GM10248 (cell line): ENCODE measurements around the gene PKD2.

Source experiments
- CTCF ChIA-PET: fragments of 300-600 bp; sonication (Branson Sonifier 250); formaldehyde crosslinking; extraction: SDS; loops from one replicate; lab custom pipeline; 2021; ENCODE audit warnings: antibody characterized with exemption; lab: Yijun Ruan, JAX
- POLR2A ChIA-PET: fragments of 350-650 bp; sonication (Branson Sonifier 250); formaldehyde crosslinking; extraction: SDS; loops from one replicate; lab custom pipeline; 2020; ENCODE audit warnings: antibody characterized with exemption; lab: Yijun Ruan, JAX
- DNase-seq: peaks from one replicate; pipeline ENCODE4 v3.0.0; 2012; ENCODE audit errors: extremely low spot score
- TF ChIP-seq, protein P1 (sequence below): IDR thresholded peaks from 2 replicates; pipeline ENCODE4 v1.5.1; 2012; ENCODE audit warnings: mild to moderate bottlenecking, low read depth; ENCODE audit errors: extremely low read depth, missing control alignments, control extremely low read depth

PKD2 gene

GRCh38 chr4:87977521-87978278 lies 29.7 kb upstream of the PKD2 start:
- DNase-seq = no peak
- ChIA-PET CTCF (interaction anchor here (0.9 to 1.5 kb wide), 3 partner anchors 9 to 10 kb away, joined by 3 to 6 read pairs (median 3); no protein-coding TSS in a partner anchor), POLR2A (no interaction called here)
- TF ChIP-seq, protein P1, sequence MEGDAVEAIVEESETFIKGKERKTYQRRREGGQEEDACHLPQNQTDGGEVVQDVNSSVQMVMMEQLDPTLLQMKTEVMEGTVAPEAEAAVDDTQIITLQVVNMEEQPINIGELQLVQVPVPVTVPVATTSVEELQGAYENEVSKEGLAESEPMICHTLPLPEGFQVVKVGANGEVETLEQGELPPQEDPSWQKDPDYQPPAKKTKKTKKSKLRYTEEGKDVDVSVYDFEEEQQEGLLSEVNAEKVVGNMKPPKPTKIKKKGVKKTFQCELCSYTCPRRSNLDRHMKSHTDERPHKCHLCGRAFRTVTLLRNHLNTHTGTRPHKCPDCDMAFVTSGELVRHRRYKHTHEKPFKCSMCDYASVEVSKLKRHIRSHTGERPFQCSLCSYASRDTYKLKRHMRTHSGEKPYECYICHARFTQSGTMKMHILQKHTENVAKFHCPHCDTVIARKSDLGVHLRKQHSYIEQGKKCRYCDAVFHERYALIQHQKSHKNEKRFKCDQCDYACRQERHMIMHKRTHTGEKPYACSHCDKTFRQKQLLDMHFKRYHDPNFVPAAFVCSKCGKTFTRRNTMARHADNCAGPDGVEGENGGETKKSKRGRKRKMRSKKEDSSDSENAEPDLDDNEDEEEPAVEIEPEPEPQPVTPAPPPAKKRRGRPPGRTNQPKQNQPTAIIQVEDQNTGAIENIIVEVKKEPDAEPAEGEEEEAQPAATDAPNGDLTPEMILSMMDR = no peak

DNA sequence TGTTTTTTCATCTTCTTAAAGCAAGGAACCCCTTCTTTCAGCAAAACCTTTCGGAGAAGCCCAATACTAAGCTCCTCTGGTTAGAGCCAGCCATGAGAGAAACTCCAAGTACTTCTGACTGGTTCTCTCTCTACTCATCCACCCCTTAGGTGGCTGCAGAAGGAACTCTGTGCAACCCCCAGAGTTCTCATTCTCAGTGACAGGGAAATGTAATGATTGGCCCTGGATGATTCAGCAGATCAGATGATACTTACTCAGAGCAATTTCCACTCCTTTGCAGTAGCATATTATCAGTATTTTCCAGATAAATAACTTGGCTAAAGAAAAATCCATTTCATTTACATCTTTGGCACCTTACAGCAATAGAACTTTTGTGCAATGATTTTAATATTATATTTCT lies 28.8 kb upstream of the PKD2 start:
- TF ChIP-seq, protein P1 = no peak
- no peak for DNase-seq
- CTCF ChIA-PET = no interaction called here
- POLR2A ChIA-PET = no interaction called here

DNA sequence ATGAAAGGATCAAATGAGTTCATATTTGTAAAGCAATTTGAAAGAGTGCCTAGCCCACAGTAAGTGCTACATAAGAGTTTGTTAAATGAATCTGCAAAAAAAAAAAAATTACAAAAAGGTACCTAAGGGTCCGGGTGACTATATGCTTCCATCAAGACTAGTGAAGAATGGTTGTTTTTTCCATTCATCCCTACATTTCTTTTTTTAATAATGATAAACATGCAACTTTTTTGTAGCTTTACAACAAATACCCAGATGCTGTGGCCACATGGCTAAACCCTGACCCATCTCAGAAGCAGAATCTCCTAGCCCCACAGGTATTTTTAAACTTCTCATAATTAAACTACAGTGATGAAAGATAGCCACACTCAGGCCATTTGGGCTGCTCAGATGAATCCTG lies 27.6 kb upstream of the PKD2 start:
- TF ChIP-seq, protein P1 = no peak
- DNase-seq = no peak
- CTCF ChIA-PET = interaction anchor here (1.8 kb wide), 1 partner anchor 11 kb away, joined by 5 read pairs; no protein-coding TSS in a partner anchor
- POLR2A ChIA-PET = no interaction called here

GRCh38 chr4:87981486-87981885 lies 25.9 kb upstream of the PKD2 start:
- ChIA-PET CTCF (no interaction called here), POLR2A (no interaction called here)
- TF ChIP-seq, protein P1 = no peak
- DNase-seq = no peak

GRCh38 chr4:87982036-87982435 lies 25.4 kb upstream of the PKD2 start:
- no peak for DNase-seq
- TF ChIP-seq, protein P1 = no peak
- CTCF ChIA-PET = interaction anchor here (1.4 kb wide), 1 partner anchor 8 kb away, joined by 4 read pairs; no protein-coding TSS in a partner anchor
- POLR2A ChIA-PET = no interaction called here

- TF ChIP-seq, protein P1 = no peak
- ChIA-PET POLR2A (no interaction called here), CTCF (interaction anchor here (1.4 kb wide), 1 partner anchor 9 kb away, joined by 4 read pairs; no protein-coding TSS in a partner anchor)
- no peak for DNase-seq
Measured at GRCh38 chr4:87982446-87983010, 24.9 kb upstream of the PKD2 start.
